ENCODE results near the gene AK4. TPM values are rescaled to one million over a fixed set of nuclear protein-coding genes. Genes with fewer than 3 reads are reported as not detected.
"Not testable (repeated sequence)": the region's sequence is repeated elsewhere in the genome, so short reads cannot be mapped to it uniquely, and the experiment has no call there.

AK4 gene
- 1.3 TPM for polyA plus RNA-seq (2012; ENCODE audit: insufficient read length, low read depth)

DNA sequence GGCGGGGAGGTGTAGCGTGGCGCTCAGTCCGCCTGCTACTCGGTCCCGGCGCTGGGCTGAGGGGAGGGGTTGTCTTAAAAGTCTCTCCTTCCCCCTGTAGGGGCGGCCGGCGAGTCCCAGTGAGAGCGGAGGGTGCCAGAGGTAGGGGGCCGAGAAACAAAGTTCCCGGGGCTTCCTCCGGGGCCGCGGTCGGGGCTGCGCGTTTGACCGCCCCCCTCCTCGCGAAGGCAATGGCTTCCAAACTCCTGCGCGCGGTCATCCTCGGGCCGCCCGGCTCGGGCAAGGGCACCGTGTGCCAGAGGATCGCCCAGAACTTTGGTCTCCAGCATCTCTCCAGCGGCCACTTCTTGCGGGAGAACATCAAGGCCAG is at the start of gene AK4:
AK4 (plus strand) TSS at position 26 of the 370 bp plus-strand sequence; CDS start at position 231, 205 bp downstream.
- not testable (repeated sequence) for TF ChIP-seq POLR2AphosphoS5 (IDR thresholded peaks at IDR 0.05; ENCODE audit: low read depth, low read length); TAF1 (IDR thresholded peaks at IDR 0.05; ENCODE audit: borderline replicate concordance, insufficient read depth, low read length); FOXP2 (optimal IDR thresholded peaks at IDR 0.05; ENCODE audit: borderline replicate concordance, extremely low read depth, extremely low read length, insufficient read depth)

- TF ChIP-seq TAF1 (IDR thresholded peaks at IDR 0.05; ENCODE audit: borderline replicate concordance, insufficient read depth, low read length): no peak
- TF ChIP-seq, protein P1, sequence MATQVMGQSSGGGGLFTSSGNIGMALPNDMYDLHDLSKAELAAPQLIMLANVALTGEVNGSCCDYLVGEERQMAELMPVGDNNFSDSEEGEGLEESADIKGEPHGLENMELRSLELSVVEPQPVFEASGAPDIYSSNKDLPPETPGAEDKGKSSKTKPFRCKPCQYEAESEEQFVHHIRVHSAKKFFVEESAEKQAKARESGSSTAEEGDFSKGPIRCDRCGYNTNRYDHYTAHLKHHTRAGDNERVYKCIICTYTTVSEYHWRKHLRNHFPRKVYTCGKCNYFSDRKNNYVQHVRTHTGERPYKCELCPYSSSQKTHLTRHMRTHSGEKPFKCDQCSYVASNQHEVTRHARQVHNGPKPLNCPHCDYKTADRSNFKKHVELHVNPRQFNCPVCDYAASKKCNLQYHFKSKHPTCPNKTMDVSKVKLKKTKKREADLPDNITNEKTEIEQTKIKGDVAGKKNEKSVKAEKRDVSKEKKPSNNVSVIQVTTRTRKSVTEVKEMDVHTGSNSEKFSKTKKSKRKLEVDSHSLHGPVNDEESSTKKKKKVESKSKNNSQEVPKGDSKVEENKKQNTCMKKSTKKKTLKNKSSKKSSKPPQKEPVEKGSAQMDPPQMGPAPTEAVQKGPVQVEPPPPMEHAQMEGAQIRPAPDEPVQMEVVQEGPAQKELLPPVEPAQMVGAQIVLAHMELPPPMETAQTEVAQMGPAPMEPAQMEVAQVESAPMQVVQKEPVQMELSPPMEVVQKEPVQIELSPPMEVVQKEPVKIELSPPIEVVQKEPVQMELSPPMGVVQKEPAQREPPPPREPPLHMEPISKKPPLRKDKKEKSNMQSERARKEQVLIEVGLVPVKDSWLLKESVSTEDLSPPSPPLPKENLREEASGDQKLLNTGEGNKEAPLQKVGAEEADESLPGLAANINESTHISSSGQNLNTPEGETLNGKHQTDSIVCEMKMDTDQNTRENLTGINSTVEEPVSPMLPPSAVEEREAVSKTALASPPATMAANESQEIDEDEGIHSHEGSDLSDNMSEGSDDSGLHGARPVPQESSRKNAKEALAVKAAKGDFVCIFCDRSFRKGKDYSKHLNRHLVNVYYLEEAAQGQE (IDR thresholded peaks at IDR 0.05; ENCODE audit: insufficient read depth in 1 of 2, low read depth in 2 of 2, low read length in 2 of 2): no peak
- no peak for TF ChIP-seq SIN3A (IDR thresholded peaks at IDR 0.05; ENCODE audit: borderline replicate concordance, insufficient read depth, low read length)
- no peak for TF ChIP-seq FOXP2 (optimal IDR thresholded peaks at IDR 0.05; ENCODE audit: borderline replicate concordance, extremely low read depth, extremely low read length, insufficient read depth)
- TF ChIP-seq POLR2AphosphoS5 (IDR thresholded peaks at IDR 0.05; ENCODE audit: low read depth, low read length): no peak
Observed at GRCh38 chr1:65103807-65104206, 44.2 kb upstream of the AK4 start.

GRCh38 chr1:65104854-65105534 is 43.0 kb upstream of the AK4 start:
- TF ChIP-seq POLR2AphosphoS5 (IDR thresholded peaks at IDR 0.05; ENCODE audit: low read depth, low read length) (no peak), FOXP2 (optimal IDR thresholded peaks at IDR 0.05; ENCODE audit: borderline replicate concordance, extremely low read depth, extremely low read length, insufficient read depth) (no peak), TAF1 (IDR thresholded peaks at IDR 0.05; ENCODE audit: borderline replicate concordance, insufficient read depth, low read length) (no peak), SIN3A (IDR thresholded peaks at IDR 0.05; ENCODE audit: borderline replicate concordance, insufficient read depth, low read length) (no peak)
- TF ChIP-seq, protein P1 (IDR thresholded peaks at IDR 0.05; ENCODE audit: insufficient read depth in 1 of 2, low read depth in 2 of 2, low read length in 2 of 2): no peak

DNA sequence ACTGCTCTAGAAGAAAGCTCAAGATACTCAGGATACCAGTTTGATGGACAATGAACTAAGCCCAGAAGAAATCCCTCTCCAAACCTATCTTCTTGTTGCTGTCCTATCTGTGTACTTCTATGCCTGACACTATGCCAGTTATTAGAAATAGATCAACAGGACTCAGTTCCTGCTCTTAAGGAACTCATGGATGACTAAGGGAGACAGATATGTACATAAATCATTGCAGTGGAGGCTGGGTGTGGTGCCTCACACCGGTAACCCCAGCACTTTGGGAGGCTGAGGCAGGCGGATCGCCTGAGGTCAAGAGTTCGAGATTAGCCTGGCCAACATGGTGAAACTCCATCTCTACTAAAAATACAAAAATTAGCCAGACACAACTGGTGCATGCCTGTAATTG is 42.4 kb upstream of the AK4 start:
- TF ChIP-seq SIN3A (IDR thresholded peaks at IDR 0.05; ENCODE audit: borderline replicate concordance, insufficient read depth, low read length) (no peak), TAF1 (IDR thresholded peaks at IDR 0.05; ENCODE audit: borderline replicate concordance, insufficient read depth, low read length) (no peak), FOXP2 (optimal IDR thresholded peaks at IDR 0.05; ENCODE audit: borderline replicate concordance, extremely low read depth, extremely low read length, insufficient read depth) (no peak), POLR2AphosphoS5 (IDR thresholded peaks at IDR 0.05; ENCODE audit: low read depth, low read length) (no peak)
- TF ChIP-seq, protein P1 (IDR thresholded peaks at IDR 0.05; ENCODE audit: insufficient read depth in 1 of 2, low read depth in 2 of 2, low read length in 2 of 2): no peak

- TF ChIP-seq POLR2AphosphoS5 (IDR thresholded peaks at IDR 0.05; ENCODE audit: low read depth, low read length) (no peak), SIN3A (IDR thresholded peaks at IDR 0.05; ENCODE audit: borderline replicate concordance, insufficient read depth, low read length) (no peak), FOXP2 (optimal IDR thresholded peaks at IDR 0.05; ENCODE audit: borderline replicate concordance, extremely low read depth, extremely low read length, insufficient read depth) (no peak), TAF1 (IDR thresholded peaks at IDR 0.05; ENCODE audit: borderline replicate concordance, insufficient read depth, low read length) (no peak)
- TF ChIP-seq, protein P1 (IDR thresholded peaks at IDR 0.05; ENCODE audit: insufficient read depth in 1 of 2, low read depth in 2 of 2, low read length in 2 of 2): no peak
Observed at GRCh38 chr1:65108025-65108642, 39.9 kb upstream of the AK4 start.

Measured in PFSK-1 (cell line).